Testis (tissue), 2 donors: ENCODE data around the gene KHDC4.

Experiments
- POLR2A ChIP-seq: fragments of 450-650 bp; IDR thresholded peaks from one replicate; pipeline ENCODE4 v1.6.1; 2017; ENCODE audit warnings: antibody characterized with exemption, mild to moderate bottlenecking, moderate library complexity
- TF ChIP-seq, protein P1 (sequence below), 3 experiments: fragments of 450-650 bp in 2 of 3; fragments of 200-600 bp in 1 of 3; sonication (generic) in 1 of 3; IDR thresholded peaks; one replicate each; pipeline ENCODE4 v1.5.1; 2016 to 2019; ENCODE audit warnings: antibody characterized with exemption in 3 of 3, mild to moderate bottlenecking in 2 of 3, moderate library complexity in 1 of 3

DNA sequence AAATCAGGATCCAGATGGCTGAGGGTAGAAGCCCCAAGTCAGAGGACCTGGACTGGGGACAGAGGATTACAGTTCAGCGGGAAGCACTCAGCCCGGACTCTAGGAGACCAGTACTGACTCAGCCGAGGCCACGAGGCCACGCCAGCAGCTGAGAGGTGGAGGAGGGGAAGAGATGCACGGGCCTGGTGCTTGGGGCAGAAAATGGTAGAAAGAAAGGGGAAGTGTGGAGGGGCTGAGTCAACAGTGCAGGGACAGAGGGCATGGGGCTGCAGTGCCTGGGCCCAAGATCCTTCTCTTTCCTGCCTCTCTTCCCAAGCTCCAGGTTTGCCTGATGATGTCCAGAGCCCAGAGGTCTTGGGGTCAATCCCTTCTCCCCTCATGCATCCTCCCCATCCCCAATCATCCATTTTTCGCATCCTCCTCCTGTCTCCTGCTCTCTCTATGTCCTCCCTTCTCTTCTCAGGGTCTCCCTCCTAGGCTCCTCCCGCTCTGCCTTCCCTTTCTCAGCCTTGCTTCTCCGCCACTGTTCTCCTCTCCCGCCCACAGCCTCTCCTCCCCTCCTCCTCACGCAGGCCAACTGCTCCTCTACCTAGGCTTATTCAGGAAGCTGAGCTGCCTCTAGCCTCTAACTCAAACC, 36.4 kb upstream of the KHDC4 start:
- TF ChIP-seq, protein P1, sequence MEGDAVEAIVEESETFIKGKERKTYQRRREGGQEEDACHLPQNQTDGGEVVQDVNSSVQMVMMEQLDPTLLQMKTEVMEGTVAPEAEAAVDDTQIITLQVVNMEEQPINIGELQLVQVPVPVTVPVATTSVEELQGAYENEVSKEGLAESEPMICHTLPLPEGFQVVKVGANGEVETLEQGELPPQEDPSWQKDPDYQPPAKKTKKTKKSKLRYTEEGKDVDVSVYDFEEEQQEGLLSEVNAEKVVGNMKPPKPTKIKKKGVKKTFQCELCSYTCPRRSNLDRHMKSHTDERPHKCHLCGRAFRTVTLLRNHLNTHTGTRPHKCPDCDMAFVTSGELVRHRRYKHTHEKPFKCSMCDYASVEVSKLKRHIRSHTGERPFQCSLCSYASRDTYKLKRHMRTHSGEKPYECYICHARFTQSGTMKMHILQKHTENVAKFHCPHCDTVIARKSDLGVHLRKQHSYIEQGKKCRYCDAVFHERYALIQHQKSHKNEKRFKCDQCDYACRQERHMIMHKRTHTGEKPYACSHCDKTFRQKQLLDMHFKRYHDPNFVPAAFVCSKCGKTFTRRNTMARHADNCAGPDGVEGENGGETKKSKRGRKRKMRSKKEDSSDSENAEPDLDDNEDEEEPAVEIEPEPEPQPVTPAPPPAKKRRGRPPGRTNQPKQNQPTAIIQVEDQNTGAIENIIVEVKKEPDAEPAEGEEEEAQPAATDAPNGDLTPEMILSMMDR (IDR thresholded peaks at IDR 0.05), result no peak
- TF ChIP-seq POLR2A, result no peak
